PFSK-1 (cell line): Measurements from ENCODE around the gene NEURL2.

Experiments
- FOXP2 ChIP-seq: optimal IDR thresholded peaks from 2 replicates; pipeline ENCODE3; 2011; ENCODE audit warnings: borderline replicate concordance, control low read depth, inconsistent platforms; ENCODE audit not compliant: insufficient read depth; ENCODE audit errors: extremely low read length, extremely low read depth
- POLR2AphosphoS5 ChIP-seq: IDR thresholded peaks from 2 replicates; pipeline ENCODE4 v1.6.1; 2012; ENCODE audit warnings: low read depth, mild to moderate bottlenecking, control low read depth, low read length, moderate library complexity
- SIN3A ChIP-seq: IDR thresholded peaks from 2 replicates; pipeline ENCODE4 v1.6.1; 2012; ENCODE audit warnings: mild to moderate bottlenecking, low read length, moderate library complexity, borderline replicate concordance; ENCODE audit not compliant: insufficient read depth
- TAF1 ChIP-seq: IDR thresholded peaks from 2 replicates; pipeline ENCODE4 v1.6.1; 2012; ENCODE audit warnings: low read length, control low read depth, borderline replicate concordance; ENCODE audit not compliant: insufficient read depth
- TF ChIP-seq, protein P1 (sequence below), 2 experiments: IDR thresholded peaks; 2 replicates each; pipeline versions ENCODE4 v1.6.1 to v1.8.0; 2011 to 2012; ENCODE audit warnings: low read depth in 2 of 2, low read length in 2 of 2, control low read depth in 1 of 2, inconsistent platforms in 1 of 2, mild to moderate bottlenecking in 1 of 2, moderate library complexity in 1 of 2; ENCODE audit not compliant: insufficient read depth in 1 of 2

NEURL2 gene

GRCh38 chr20:45850238-45850637 is 40.8 kb downstream of the NEURL2 start:
- no peak for TF ChIP-seq SIN3A
- no peak for TF ChIP-seq TAF1
- no peak for TF ChIP-seq FOXP2
- TF ChIP-seq, protein P1, sequence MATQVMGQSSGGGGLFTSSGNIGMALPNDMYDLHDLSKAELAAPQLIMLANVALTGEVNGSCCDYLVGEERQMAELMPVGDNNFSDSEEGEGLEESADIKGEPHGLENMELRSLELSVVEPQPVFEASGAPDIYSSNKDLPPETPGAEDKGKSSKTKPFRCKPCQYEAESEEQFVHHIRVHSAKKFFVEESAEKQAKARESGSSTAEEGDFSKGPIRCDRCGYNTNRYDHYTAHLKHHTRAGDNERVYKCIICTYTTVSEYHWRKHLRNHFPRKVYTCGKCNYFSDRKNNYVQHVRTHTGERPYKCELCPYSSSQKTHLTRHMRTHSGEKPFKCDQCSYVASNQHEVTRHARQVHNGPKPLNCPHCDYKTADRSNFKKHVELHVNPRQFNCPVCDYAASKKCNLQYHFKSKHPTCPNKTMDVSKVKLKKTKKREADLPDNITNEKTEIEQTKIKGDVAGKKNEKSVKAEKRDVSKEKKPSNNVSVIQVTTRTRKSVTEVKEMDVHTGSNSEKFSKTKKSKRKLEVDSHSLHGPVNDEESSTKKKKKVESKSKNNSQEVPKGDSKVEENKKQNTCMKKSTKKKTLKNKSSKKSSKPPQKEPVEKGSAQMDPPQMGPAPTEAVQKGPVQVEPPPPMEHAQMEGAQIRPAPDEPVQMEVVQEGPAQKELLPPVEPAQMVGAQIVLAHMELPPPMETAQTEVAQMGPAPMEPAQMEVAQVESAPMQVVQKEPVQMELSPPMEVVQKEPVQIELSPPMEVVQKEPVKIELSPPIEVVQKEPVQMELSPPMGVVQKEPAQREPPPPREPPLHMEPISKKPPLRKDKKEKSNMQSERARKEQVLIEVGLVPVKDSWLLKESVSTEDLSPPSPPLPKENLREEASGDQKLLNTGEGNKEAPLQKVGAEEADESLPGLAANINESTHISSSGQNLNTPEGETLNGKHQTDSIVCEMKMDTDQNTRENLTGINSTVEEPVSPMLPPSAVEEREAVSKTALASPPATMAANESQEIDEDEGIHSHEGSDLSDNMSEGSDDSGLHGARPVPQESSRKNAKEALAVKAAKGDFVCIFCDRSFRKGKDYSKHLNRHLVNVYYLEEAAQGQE (IDR thresholded peaks at IDR 0.05; ENCODE audit: insufficient read depth in 1 of 2, low read depth in 2 of 2, low read length in 2 of 2), result no peak
- no peak for TF ChIP-seq POLR2AphosphoS5

DNA sequence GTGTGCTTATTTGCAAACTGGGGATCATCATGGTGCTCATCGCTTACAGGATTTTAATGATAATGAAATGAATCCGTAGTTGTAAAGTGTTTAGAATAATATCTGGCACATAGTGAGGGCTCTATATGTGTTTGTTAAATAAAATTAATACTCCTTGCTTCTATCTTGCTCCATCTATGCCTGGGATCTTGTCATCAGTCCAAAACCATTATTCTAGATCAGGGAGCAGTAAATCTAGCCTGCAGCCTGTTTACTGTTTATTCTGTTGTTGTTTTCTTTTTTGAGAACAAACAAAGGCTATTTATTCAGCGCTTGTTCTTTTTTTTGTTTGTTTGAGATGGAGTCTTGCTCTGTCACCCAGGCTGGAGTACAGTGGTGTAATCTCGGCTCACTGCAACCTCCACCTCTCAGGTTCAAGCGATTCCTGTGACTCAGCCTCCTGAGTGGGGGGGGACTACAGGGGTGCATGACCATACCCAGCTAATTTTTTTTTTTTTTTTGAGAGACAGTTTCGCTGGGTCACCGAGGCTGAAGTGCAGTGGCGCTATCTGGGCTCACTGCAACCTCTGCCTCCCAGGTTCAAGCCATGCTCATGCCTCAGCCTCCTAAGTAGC is 41.9 kb downstream of the NEURL2 start:
- TF ChIP-seq FOXP2 (no peak), TAF1 (no peak), SIN3A (no peak), POLR2AphosphoS5 (no peak)
- TF ChIP-seq, protein P1 (IDR thresholded peaks at IDR 0.05; ENCODE audit: insufficient read depth in 1 of 2, low read depth in 2 of 2, low read length in 2 of 2), result no peak

GRCh38 chr20:45848421-45848820 is 42.6 kb downstream of the NEURL2 start:
- no peak for TF ChIP-seq FOXP2
- TF ChIP-seq POLR2AphosphoS5, result no peak
- TF ChIP-seq SIN3A, result no peak
- TF ChIP-seq, protein P1 (IDR thresholded peaks at IDR 0.05; ENCODE audit: insufficient read depth in 1 of 2, low read depth in 2 of 2, low read length in 2 of 2), result no peak
- no peak for TF ChIP-seq TAF1

DNA sequence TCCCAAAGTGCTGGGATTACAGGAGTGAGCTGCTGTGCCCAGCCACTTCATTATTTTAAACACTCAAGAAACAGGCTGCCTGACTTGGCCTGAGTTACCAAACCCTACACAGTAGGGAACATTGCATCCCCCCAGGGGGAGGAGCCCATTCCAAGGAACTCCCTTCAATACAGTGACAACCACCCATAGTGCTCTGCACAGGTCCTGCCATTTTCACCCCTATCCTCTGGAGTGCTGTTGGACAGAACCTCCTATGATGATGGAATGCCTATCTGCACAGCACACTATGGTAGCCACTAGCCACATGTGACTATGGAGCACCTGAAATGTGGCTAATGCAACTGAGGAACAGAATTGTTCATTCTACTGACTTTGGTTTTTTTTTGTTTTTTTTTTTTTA is 45.6 kb downstream of the NEURL2 start:
- TF ChIP-seq, protein P1 (IDR thresholded peaks at IDR 0.05; ENCODE audit: insufficient read depth in 1 of 2, low read depth in 2 of 2, low read length in 2 of 2), result no peak
- no peak for TF ChIP-seq TAF1
- no peak for TF ChIP-seq POLR2AphosphoS5
- TF ChIP-seq FOXP2, result no peak
- no peak for TF ChIP-seq SIN3A
